MM.1S (cell line): ENCODE measurements around the gene PINK1.
A peak's percentile ranks its signal among the peaks of the same experiment; 100 is the strongest.

Experiments used
- DNase-seq: peaks from one replicate; pipeline ENCODE4 v3.0.0-alpha.2; 2015
- H2AFZ ChIP-seq: fragments of 300-600 bp; sonication (generic); 2 replicates; pipeline ENCODE4 v1.6.0; 2016; ENCODE audit warnings: antibody characterized with exemption, low read length
- H3F3A ChIP-seq: fragments of 300-600 bp; sonication (generic); 2 replicates; pipeline ENCODE4 v1.6.1; 2016; ENCODE audit warnings: mild to moderate bottlenecking, antibody characterized with exemption, low read length, moderate library complexity, mixed read lengths; ENCODE audit not compliant: insufficient read depth
- H3K27ac ChIP-seq: fragments of 300-600 bp; sonication (generic); 2 replicates; pipeline ENCODE4 v1.5.1; 2016; ENCODE audit warnings: mild to moderate bottlenecking, low read length
- H3K27me3 ChIP-seq: fragments of 300-600 bp; sonication (generic); replicated peaks from 2 replicates; pipeline ENCODE4 v1.6.0; 2016; ENCODE audit warnings: low read length; ENCODE audit not compliant: insufficient read depth
- H3K36me3 ChIP-seq: fragments of 300-600 bp; sonication (generic); replicated peaks from 2 replicates; pipeline ENCODE4 v1.6.1; 2016; ENCODE audit warnings: mild to moderate bottlenecking, low read length, mixed read lengths; ENCODE audit not compliant: insufficient read depth
- H3K4me1 ChIP-seq: fragments of 300-600 bp; sonication (generic); 2 replicates; pipeline ENCODE4 v1.6.1; 2016; ENCODE audit warnings: low read length, mixed read lengths
- H3K4me2 ChIP-seq: fragments of 300-600 bp; sonication (generic); 2 replicates; pipeline ENCODE4 v1.6.0; 2016; ENCODE audit warnings: low read depth, low read length
- H3K4me3 ChIP-seq: fragments of 300-600 bp; sonication (generic); 2 replicates; pipeline ENCODE4 v1.5.1; 2016; ENCODE audit warnings: low read length, mixed read lengths
- H3K79me2 ChIP-seq: fragments of 300-600 bp; sonication (generic); 2 replicates; pipeline ENCODE4 v1.6.1; 2016; ENCODE audit warnings: mixed run types, low read length, mixed read lengths
- H3K9ac ChIP-seq: fragments of 300-600 bp; sonication (generic); 2 replicates; pipeline ENCODE4 v1.6.1; 2016; ENCODE audit warnings: low read length, mixed read lengths
- H3K9me2 ChIP-seq: fragments of 300-600 bp; sonication (generic); replicated peaks from 2 replicates; pipeline ENCODE4 v1.6.1; 2016; ENCODE audit warnings: mild to moderate bottlenecking, low read length, mixed read lengths; ENCODE audit not compliant: insufficient read depth
- H3K9me3 ChIP-seq: fragments of 300-600 bp; sonication (generic); replicated peaks from 2 replicates; pipeline ENCODE4 v1.6.1; 2016; ENCODE audit warnings: mild to moderate bottlenecking, low read length, mixed read lengths; ENCODE audit not compliant: insufficient read depth
- H4K20me1 ChIP-seq: fragments of 300-600 bp; sonication (generic); 2 replicates; pipeline ENCODE4 v1.6.1; 2016; ENCODE audit warnings: mild to moderate bottlenecking, low read length, moderate library complexity, mixed read lengths; ENCODE audit not compliant: insufficient read depth
- CTCF ChIP-seq: fragments of 300-600 bp; sonication (generic); IDR thresholded peaks from 2 replicates; pipeline ENCODE4 v1.5.1; 2016; ENCODE audit warnings: antibody characterized with exemption, low read length, mixed read lengths
- EZH2 ChIP-seq: fragments of 300-600 bp; sonication (generic); optimal IDR thresholded peaks from 2 replicates; pipeline ENCODE3; 2017; ENCODE audit warnings: low read depth, mild to moderate bottlenecking, antibody characterized with exemption, low read length, mixed read lengths
- EZH2phosphoT487 ChIP-seq: fragments of 300-600 bp; sonication (generic); IDR thresholded peaks from 2 replicates; pipeline ENCODE4 v1.6.1; 2018; ENCODE audit warnings: antibody characterized with exemption, low read length

The PINK1 gene

GRCh38 chr1:20665726-20666125 is 32.5 kb downstream of the PINK1 start:
- no peaks in the 10 kb centered on the region for H4K20me1 ChIP-seq
- TF ChIP-seq CTCF (no peak), EZH2 (no peak), EZH2phosphoT487 (no peak)
- no peak overlapping the region for H2AFZ ChIP-seq
- peaks cover 6% of the 10 kb centered on the region; the same call in 1 of the 2 replicates for H3K4me1 ChIP-seq
- no peaks in the 10 kb centered on the region for H3K36me3 ChIP-seq
- H3K9me2 ChIP-seq, result no peaks in the 10 kb centered on the region
- no peaks in the 10 kb centered on the region for H3K9me3 ChIP-seq
- no peak overlapping the region for H3K9ac ChIP-seq
- peaks cover 17% of the 10 kb centered on the region for H3K27me3 ChIP-seq
- H3K4me2 ChIP-seq, result no peak overlapping the region
- DNase-seq, result no peak
- no peaks in the 10 kb centered on the region for H3F3A ChIP-seq
- peaks cover 5% of the 10 kb centered on the region for H3K79me2 ChIP-seq
- H3K4me3 ChIP-seq, result no peak overlapping the region
- H3K27ac ChIP-seq, result no peak overlapping the region

DNA sequence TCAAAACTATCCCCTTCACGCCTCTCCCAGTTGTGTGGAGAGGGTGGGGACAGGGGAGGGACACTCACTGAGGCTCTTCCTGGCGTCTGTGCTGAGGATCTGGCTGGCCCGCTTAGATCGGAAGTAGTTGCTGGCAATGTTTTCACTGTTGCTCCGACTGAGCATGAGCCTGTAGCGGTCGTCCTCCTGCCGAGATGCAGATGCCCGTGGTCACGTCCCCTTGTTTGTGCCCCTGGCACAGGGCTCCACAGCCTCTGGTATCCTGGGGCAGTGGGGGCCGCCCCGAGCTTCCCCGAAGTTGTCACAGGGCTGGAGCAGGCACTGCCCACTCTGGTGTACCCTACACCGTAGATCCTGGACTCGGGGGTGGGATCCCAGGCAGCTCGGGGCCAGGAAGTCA is 32.9 kb downstream of the PINK1 start:
- no peak overlapping the region for H3K27ac ChIP-seq
- DNase-seq, result no peak
- no peak overlapping the region for H2AFZ ChIP-seq
- H3K4me1 ChIP-seq, result peaks cover 6% of the 10 kb centered on the region; the same call in 1 of the 2 replicates
- no peak overlapping the region for H3K4me2 ChIP-seq
- peaks cover 1% of the 10 kb centered on the region for H3K79me2 ChIP-seq
- H3K36me3 ChIP-seq, result no peaks in the 10 kb centered on the region
- H3K9ac ChIP-seq, result no peak overlapping the region
- H3K9me3 ChIP-seq, result no peaks in the 10 kb centered on the region
- H3F3A ChIP-seq, result no peaks in the 10 kb centered on the region
- H3K4me3 ChIP-seq, result no peak overlapping the region
- TF ChIP-seq EZH2 (no peak), EZH2phosphoT487 (no peak), CTCF (no peak)
- no peaks in the 10 kb centered on the region for H3K9me2 ChIP-seq
- peaks cover 21% of the 10 kb centered on the region for H3K27me3 ChIP-seq
- no peaks in the 10 kb centered on the region for H4K20me1 ChIP-seq

DNA sequence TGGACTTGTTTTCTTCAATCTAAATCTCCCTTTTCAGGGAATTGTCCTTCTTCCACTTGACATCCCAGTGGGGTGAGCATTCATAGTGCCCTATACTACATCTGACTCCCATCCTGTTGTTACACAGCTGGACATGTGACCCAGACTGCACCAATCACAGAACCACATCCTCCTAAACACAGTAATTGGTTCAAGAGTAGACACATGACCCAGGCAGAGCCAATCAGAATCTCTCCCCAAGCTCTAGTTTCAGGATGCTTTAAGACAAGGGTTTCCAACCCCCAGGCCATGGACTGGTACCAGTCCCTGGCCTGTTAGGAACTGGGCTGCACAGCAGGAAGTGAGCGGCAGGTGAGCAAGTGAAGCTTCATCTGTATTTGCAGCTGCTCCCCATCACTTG is 33.5 kb downstream of the PINK1 start:
- no peak overlapping the region for H2AFZ ChIP-seq
- H3K27me3 ChIP-seq, result peaks cover 27% of the 10 kb centered on the region
- peaks cover 6% of the 10 kb centered on the region; the same call in 1 of the 2 replicates for H3K4me1 ChIP-seq
- no peaks in the 10 kb centered on the region for H3K9me2 ChIP-seq
- no peaks in the 10 kb centered on the region for H3K36me3 ChIP-seq
- H3K79me2 ChIP-seq, result no peaks in the 10 kb centered on the region
- DNase-seq, result peak; percentile 19
- H3K4me3 ChIP-seq, result no peak overlapping the region
- no peak overlapping the region for H3K27ac ChIP-seq
- H3F3A ChIP-seq, result no peaks in the 10 kb centered on the region
- no peak overlapping the region for H3K9ac ChIP-seq
- H3K4me2 ChIP-seq, result no peak overlapping the region
- no peaks in the 10 kb centered on the region for H4K20me1 ChIP-seq
- H3K9me3 ChIP-seq, result no peaks in the 10 kb centered on the region
- no peak for TF ChIP-seq CTCF
- TF ChIP-seq EZH2, result no peak
- TF ChIP-seq EZH2phosphoT487, result no peak
